Measurements from ENCODE around the gene PFDN4. TPM values are rescaled to one million over a fixed set of nuclear protein-coding genes. Genes with fewer than 3 reads are reported as not detected.

The PFDN4 gene
- total and polyA plus RNA-seq, 2 of the 4 experiments (the other 2 are of a cell fraction), result 14.9 to 93.2 TPM

GRCh38 chr20:54203281-54203680 lies 4.6 kb upstream of the PFDN4 start:
- CTCF ChIA-PET, result no interaction called here
- H4K5ac ChIP-seq (ENCODE audit: low read depth, low read length), result no peak overlapping the region
- no peak overlapping the region for H3K27ac ChIP-seq (ENCODE audit: insufficient read depth, low read length)
- H3K23ac ChIP-seq (ENCODE audit: low read depth, low read length), result no peak overlapping the region
- DNase-seq (no peak), ATAC-seq (ENCODE audit: low read depth) (no peak)
- H3K9me1 ChIP-seq (ENCODE audit: insufficient read depth, low read length), result no peaks in the 10 kb centered on the region
- no peak overlapping the region for H2BK120ac ChIP-seq (ENCODE audit: low read depth, low read length)
- intact Hi-C loops (cut with micrococcal nuclease) (no loop called here), in situ Hi-C loops (cut with MboI; ENCODE audit: low sequenced_read_pairs) (loop anchor here (10.0 kb wide), 1 partner anchor 628 kb away; no protein-coding TSS in a partner anchor), dilution Hi-C loops (cut with HindIII; ENCODE audit: low sequenced_read_pairs, unreplicated experiment) (no loop called here)
- no peak overlapping the region for H3K4me2 ChIP-seq (ENCODE audit: low read depth, low read length)
- no peak overlapping the region for H2BK5ac ChIP-seq (ENCODE audit: low read depth, low read length, poor library complexity, severe bottlenecking)
- no peak overlapping the region for H2BK15ac ChIP-seq (ENCODE audit: low read depth, low read length)
- H3K4me1 ChIP-seq (ENCODE audit: control insufficient read depth, insufficient read depth, low read length), result no peaks in the 10 kb centered on the region
- no CpG with 5 or more reads among the region's 5 CpGs for WGBS, 2 experiments (ENCODE audit: extremely low coverage in 2 of 2, insufficient read length in 1 of 2)
- no peak overlapping the region for H3K4ac ChIP-seq (ENCODE audit: low read depth, low read length)
- no peak overlapping the region for H3K4me3 ChIP-seq (ENCODE audit: insufficient read depth, low read depth, low read length)
- H3K56ac ChIP-seq (ENCODE audit: extremely low read depth, insufficient read depth, low read length), result no peak overlapping the region
- no peak overlapping the region for H2AK5ac ChIP-seq (ENCODE audit: low read depth, low read length)
- no peak overlapping the region for H2AFZ ChIP-seq (replicated peaks; ENCODE audit: low read length, poor library complexity)
- no peak overlapping the region for H3K18ac ChIP-seq (ENCODE audit: low read depth, low read length)
- no peak overlapping the region for H3K9ac ChIP-seq (ENCODE audit: low read depth, low read length)
- H3K27me3 ChIP-seq (ENCODE audit: control insufficient read depth, insufficient read depth, low read length), result peaks cover 7% of the 10 kb centered on the region; the same call in 1 of the 2 replicates
- no peak overlapping the region for H2AK9ac ChIP-seq (replicated peaks; ENCODE audit: low read depth, low read length, poor library complexity)
- H3K79me1 ChIP-seq (ENCODE audit: low read depth in 1 of 2, low read length in 2 of 2), result peaks cover 0 to 1% of the 10 kb centered on the region in 2 experiments; a peak in 2 of 4 replicates
- no peaks in the 10 kb centered on the region for H3K36me3 ChIP-seq (ENCODE audit: control insufficient read depth, insufficient read depth, low read length)
- no peak overlapping the region for H4K8ac ChIP-seq (ENCODE audit: low read depth in 2 of 2, low read length in 2 of 2)
- TF ChIP-seq POLR2A (IDR thresholded peaks at IDR 0.05; ENCODE audit: low read depth, low read length), result no peak
- no peak for TF ChIP-seq BHLHE40 (IDR thresholded peaks at IDR 0.05; ENCODE audit: low read depth, low read length)
- TF ChIP-seq SMC3 (IDR thresholded peaks at IDR 0.05; ENCODE audit: low read depth, low read length), result no peak
- no peak for TF ChIP-seq FOS (IDR thresholded peaks at IDR 0.05; ENCODE audit: low read depth, low read length)
- no peak for TF ChIP-seq CEBPB (IDR thresholded peaks at IDR 0.05; ENCODE audit: low read depth, low read length)
- TF ChIP-seq RAD21 (IDR thresholded peaks at IDR 0.05; ENCODE audit: low read length), result no peak
- no peak for TF ChIP-seq MAFK (IDR thresholded peaks at IDR 0.05; ENCODE audit: low read depth, low read length)
- TF ChIP-seq MXI1 (IDR thresholded peaks at IDR 0.05; ENCODE audit: borderline replicate concordance, low read depth, low read length), result no peak
- no peak for TF ChIP-seq MAZ (IDR thresholded peaks at IDR 0.05; ENCODE audit: borderline replicate concordance, low read depth, low read length)
- TF ChIP-seq RCOR1 (IDR thresholded peaks at IDR 0.05; ENCODE audit: insufficient replicate concordance, low read length), result no peak
- TF ChIP-seq RFX5 (IDR thresholded peaks at IDR 0.05; ENCODE audit: low read depth, low read length), result no peak
- no peak for TF ChIP-seq CTCF (conservative IDR thresholded peaks at IDR 0.05; ENCODE audit: low read depth, low read length)
- no peak for TF ChIP-seq CHD1 (IDR thresholded peaks at IDR 0.05; ENCODE audit: low read depth, low read length)
- TF ChIP-seq, protein P1, sequence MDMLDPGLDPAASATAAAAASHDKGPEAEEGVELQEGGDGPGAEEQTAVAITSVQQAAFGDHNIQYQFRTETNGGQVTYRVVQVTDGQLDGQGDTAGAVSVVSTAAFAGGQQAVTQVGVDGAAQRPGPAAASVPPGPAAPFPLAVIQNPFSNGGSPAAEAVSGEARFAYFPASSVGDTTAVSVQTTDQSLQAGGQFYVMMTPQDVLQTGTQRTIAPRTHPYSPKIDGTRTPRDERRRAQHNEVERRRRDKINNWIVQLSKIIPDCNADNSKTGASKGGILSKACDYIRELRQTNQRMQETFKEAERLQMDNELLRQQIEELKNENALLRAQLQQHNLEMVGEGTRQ (IDR thresholded peaks at IDR 0.05; ENCODE audit: low read depth, low read length), result no peak
- no peak for TF ChIP-seq ELK1 (IDR thresholded peaks at IDR 0.05; ENCODE audit: borderline replicate concordance, low read depth, low read length)
- TF ChIP-seq NFE2L2 (IDR thresholded peaks at IDR 0.05; ENCODE audit: low read depth, low read length), result no peak
- H4K91ac ChIP-seq (ENCODE audit: insufficient read depth, low read depth, low read length), result no peak overlapping the region
- BruUV-seq (replicated peaks), result no TSS peak
- POLR2A ChIA-PET (ENCODE audit: unreplicated experiment), result no interaction called here
- no peaks in the 10 kb centered on the region for H3K9me3 ChIP-seq (ENCODE audit: control insufficient read depth, insufficient read depth, low read length)
- H2BK20ac ChIP-seq (ENCODE audit: low read depth, low read length), result no peak overlapping the region
- H3K14ac ChIP-seq (replicated peaks; ENCODE audit: low read depth, low read length), result no peak overlapping the region
- no peaks in the 10 kb centered on the region for H4K20me1 ChIP-seq (ENCODE audit: insufficient read depth, low read length)
